Choroid plexus epithelial cell (primary cell): ENCODE measurements around the gene TAF13.
A peak's percentile ranks its signal among the peaks of the same experiment; 100 is the strongest.

Experiments
- DNase-seq: peaks from one replicate; pipeline ENCODE4 v3.0.0-alpha.2; 2010; ENCODE audit warnings: low read depth
- H3K4me3 ChIP-seq: 2 replicates; pipeline ENCODE4 v1.5.1; 2011; ENCODE audit warnings: low read depth, mild to moderate bottlenecking, control low read depth, low read length, moderate library complexity
- TF ChIP-seq, protein P1 (sequence below): conservative IDR thresholded peaks from 2 replicates; pipeline ENCODE4 v1.5.1; 2011; ENCODE audit warnings: low read depth, mild to moderate bottlenecking, control low read depth, inconsistent platforms, low read length, moderate library complexity

TAF13 gene, protein sequence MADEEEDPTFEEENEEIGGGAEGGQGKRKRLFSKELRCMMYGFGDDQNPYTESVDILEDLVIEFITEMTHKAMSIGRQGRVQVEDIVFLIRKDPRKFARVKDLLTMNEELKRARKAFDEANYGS

DNA sequence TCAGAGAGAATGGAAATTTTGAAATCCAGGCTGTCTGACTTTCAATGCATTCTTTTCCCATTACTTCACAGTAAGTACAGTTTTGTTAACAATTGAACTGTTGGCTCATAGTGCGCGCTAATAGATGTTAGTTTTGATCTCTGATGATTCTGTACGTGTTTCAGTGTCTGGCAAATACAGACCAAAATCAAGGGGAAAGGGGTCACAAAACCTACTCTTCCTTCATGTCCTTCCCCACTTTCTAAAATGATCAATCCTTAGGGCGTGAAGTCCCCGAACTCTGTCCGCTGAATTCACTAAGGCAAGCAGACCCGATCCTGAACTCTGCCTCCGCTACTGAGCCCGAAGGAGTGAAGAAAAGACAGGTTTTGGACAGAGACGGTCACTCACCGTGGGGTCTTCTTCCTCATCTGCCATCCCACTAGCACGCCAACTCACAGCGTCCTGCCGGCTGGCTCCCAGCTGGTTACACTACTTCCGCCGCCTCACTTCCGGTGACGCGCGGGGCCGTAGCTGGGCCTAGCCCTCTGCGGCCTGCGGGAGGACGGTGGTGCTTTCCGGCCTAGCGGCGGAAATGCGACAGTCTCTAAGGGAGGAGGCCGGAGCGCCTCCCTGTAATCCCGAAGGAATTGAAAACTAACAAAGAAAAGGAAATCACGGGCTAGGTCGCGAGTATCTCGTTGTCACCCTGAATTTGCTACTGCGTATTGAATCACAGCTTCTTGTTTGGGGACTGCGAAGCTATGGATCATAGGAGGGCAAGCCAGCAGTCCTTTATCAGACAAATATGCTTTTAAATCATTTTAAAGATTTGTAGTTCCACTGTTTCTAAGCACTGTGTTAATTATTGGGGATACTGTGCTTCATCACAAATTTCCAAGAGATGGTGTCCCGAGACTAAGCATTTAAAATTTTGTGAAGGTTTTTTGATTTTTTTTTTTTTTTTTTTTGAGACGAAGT is at the start of gene TAF13:
TSS of gene TAF13 (minus strand) at position 473 of the 960 bp plus-strand sequence. CDS start at position 417, 56 bp downstream.
- peak within 1 kb of the TSS; percentile 80 for H3K4me3 ChIP-seq
- TF ChIP-seq, protein P1, sequence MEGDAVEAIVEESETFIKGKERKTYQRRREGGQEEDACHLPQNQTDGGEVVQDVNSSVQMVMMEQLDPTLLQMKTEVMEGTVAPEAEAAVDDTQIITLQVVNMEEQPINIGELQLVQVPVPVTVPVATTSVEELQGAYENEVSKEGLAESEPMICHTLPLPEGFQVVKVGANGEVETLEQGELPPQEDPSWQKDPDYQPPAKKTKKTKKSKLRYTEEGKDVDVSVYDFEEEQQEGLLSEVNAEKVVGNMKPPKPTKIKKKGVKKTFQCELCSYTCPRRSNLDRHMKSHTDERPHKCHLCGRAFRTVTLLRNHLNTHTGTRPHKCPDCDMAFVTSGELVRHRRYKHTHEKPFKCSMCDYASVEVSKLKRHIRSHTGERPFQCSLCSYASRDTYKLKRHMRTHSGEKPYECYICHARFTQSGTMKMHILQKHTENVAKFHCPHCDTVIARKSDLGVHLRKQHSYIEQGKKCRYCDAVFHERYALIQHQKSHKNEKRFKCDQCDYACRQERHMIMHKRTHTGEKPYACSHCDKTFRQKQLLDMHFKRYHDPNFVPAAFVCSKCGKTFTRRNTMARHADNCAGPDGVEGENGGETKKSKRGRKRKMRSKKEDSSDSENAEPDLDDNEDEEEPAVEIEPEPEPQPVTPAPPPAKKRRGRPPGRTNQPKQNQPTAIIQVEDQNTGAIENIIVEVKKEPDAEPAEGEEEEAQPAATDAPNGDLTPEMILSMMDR, result peak; percentile 31
- peak; percentile 97 for DNase-seq

DNA sequence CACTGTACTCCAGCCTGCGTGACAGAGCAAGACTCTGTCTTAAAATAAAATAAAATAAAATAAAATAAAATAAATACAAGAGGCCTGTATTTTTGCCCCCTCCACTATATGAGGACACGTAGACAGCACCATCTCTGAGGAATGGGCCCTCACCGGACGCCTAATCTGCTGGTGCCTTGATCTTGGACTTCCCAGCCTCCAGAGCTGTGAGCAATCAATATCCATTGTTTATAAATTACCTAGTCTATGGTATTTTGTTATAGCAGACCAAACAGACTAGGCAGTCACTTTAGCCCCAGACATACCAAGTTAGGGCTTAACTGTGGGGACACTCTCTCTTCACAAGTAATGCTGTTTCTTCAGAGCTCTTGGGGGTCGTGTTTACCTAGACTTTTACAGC is 44.6 kb upstream of the TAF13 start:
- no peak overlapping the region for H3K4me3 ChIP-seq
- TF ChIP-seq, protein P1, result no peak
- DNase-seq, result no peak

DNA sequence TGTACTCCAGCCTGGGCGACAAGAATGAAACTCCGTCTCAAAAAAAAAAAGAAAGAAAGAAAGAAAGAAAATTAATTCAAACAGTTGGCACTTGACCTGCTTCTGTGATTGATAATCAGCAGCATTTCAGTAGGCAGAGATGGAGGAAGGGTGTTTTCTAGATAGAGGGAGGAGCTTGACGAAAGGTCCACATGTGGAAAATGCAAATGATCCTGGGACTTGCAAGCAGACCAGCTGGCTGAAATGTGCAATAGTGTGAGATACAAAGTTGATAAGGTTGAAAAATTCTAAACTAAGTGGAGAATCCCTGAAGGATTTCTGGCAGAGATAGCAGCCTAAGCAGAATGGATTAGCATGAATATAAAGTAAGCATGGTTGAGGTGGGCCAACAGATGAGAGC is 42.3 kb upstream of the TAF13 start:
- TF ChIP-seq, protein P1, result no peak

DNA sequence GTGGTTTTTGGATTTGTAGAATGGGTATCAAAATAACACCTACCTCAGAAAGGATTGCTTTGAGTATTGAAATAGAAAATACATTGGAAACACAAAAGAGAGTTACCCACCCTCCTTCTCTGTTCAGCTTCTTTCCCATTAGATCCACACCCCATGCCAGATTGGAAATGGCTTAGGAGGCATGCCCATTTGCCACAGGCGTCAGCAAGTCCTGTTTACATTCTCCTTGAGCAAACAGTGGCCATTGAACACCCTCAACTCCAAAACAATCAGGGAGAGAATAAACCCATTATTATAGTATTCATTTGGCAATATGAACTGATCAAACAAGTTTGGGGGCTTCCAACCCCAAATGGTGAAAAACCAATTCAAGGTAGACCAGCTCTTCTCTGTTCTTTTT is 40.5 kb upstream of the TAF13 start:
- H3K4me3 ChIP-seq, result no peak overlapping the region
- no peak for DNase-seq
- TF ChIP-seq, protein P1, result no peak

More for the DNA sequence above, 42.3 kb upstream of the TAF13 start:
- DNase-seq, result no peak
- no peak overlapping the region for H3K4me3 ChIP-seq

DNA sequence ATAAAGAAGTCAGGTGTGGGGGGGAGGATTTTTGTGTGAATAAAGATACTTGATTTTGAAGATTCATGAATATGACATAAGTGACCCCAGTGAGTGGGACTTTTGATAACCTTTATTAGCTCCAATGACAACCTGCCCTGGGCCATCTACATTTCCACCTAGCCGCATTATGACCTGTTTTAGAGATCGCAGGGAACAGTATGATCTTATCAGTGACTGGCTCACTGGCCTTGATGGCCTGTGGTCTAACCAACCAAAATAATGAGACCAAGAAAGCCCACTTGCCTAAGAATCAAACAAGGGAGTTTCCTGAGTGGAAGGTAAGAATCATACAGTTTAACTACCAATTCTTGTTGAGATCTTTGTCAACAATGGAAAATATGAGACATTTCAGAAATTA is 39.9 kb upstream of the TAF13 start:
- TF ChIP-seq, protein P1, result no peak

DNA sequence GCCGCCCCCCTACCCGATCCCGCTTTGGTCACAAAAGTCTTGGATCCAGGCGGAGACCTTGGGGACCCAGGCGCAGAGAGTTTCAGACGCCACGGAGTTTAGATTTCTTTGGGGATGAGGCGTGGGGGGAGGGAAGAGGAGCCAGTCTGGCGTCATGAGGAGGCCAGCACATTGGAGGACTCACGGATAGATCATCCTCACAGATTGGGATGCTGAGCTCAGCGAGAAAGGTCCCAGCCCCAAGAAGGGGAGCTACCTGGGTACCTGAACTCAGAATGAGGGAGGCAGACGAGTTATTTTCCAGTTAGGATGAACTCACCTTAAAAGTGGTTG is 38.5 kb upstream of the TAF13 start:
- H3K4me3 ChIP-seq, result no peak overlapping the region
- no peak for DNase-seq
- TF ChIP-seq, protein P1, result no peak

More for the DNA sequence above, 39.9 kb upstream of the TAF13 start:
- DNase-seq, result no peak
- no peak overlapping the region for H3K4me3 ChIP-seq
